DLD1 (cell line): Measurements from ENCODE around the gene SGSM1.
"Not testable (repeated sequence)": the region's sequence is repeated elsewhere in the genome, so short reads cannot be mapped to it uniquely, and the experiment has no call there.

Source experiments
- in situ Hi-C: cut with HindIII; loops from 2 replicates; pipeline ENCODE4 v1.10.0; 2017; ENCODE audit warnings: low sequenced_read_pairs

The SGSM1 gene

DNA sequence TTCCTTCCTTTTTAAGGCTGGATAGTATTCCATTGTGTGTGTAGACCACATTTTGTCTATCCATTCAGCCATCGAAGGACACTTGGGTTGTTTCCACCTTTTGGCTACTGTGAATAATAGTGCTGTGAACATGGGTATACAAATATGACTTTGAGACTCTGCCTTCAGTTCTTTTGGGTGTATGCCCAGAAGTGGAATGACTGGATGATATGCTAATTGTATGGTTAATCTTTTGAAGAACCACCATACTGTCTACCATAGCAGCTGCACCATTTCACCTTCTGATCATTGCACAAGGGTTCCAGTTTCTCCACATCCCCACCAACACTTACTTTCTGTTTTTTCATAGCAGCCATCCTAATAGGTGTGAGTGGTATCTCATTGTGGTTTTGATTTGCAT lies 30.3 kb downstream of the SGSM1 start:
- in situ Hi-C loops = no loop called here

DNA sequence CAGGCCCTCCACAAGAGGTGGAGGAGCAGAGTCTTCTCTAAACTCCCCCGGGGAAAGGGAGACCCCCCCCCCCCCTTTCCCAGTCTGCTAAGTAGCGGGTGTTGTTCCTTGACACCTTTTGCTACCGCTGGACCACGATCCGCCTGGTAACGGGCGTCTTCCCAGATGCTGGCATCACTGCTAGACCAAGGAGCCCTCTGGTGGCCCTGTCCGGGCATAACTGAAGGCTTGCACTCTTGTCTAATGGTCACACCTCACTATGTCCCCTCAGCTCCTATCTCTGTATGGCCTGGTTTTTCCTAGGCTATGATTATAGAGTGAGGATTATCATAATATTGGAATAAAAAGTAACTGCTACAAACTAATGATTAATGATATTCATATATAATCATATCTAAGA lies 31.5 kb downstream of the SGSM1 start:
- in situ Hi-C loops = not testable (repeated sequence)

DNA sequence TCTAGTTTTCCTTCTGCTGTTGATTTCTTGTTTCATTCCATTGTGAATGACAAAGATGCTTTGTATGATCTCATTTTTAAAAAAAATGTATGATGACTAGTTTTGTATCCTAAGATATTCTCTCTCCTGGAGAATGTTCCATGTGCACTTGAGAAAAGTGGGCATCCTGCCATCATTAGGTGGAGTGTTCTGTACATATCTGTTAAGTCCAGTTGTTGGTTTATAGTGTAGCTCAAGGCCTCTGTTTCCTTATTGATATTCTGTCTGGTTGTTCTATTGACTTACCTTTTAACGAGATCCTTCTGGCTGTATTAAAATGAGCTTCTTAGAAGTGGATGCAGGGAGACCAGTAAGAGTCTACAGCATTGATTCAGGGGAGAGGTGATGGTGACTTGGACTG lies 35.2 kb downstream of the SGSM1 start:
- in situ Hi-C loops = no loop called here

DNA sequence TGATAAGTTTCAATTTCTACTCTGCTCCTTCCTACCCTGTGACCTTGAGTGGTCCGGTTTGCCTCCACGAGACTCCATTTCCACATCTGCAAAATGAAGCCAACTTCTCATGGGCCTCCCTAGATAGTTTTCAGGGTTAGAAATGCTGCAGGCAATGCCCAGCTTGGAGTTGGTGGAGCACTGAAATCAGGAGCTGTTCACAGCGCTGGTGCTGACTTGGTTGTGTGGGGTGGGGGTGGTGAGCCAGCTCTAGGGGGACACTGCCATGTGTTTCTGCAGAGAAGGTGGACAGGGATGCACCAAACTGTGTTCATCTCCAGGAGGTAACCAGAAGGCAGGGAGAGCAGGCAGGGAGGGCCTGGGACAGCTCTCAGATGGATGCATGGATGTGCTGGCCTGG lies 37.0 kb downstream of the SGSM1 start:
- in situ Hi-C loops = no loop called here

DNA sequence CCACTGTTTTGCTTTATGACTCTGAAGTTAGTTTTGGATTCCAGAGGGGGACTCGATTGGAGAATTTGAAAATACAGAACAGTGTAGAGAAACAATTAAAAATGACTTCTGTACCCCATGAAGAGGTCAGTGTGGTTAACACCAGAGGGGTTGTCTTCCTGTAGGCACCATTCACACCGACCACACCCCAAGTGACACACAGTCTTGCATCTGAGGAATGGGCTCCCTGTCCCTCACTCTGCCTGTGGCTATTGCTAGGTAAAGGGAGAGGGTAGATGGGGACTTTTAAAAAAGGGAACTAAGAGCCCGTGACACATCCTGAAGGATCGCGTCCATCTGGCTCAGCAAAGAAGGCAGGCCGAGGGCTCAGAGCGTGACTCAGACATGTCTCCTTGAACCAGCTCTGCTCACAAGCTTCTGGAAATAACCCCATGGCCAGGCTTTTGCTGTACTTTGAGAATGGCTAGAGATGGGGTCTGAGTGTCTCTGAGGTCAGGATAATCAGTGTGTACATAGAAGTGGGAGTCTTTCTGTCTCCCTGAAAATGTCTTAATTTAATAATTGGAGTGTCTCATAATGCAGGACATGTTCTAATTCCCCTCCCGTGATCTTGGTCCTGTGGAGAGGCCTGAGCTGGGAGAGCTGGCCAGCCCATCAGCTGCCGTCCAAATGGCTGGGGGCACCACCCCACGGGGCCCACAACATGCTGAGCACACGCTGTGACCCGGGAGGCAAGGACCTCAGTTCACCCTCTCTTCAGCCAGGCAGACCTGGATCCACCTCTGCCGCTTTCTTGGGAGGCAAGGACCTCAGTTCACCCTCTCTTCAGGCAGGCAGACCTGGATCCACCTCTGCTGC lies 39.3 kb downstream of the SGSM1 start:
- in situ Hi-C loops = no loop called here

DNA sequence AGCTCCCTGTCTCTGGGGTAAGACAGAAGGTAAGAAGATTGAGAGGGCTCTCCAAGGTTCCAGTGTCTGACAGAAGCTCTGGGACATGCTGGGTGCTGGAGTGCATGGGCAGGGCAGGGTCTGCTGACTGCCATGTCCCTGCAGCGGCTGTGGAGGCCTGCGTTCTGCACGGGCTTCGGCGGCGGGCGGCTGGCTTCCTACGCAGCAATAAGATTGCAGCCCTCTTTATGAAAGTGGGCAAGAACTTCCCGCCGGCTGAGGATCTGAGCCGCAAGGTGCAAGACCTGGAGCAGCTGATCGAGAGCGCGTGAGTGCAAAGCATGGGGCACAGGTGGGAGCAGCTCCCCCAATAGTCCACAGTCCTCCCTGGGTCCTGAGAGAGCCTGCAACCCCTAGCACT lies 41.5 kb downstream of the SGSM1 start:
- in situ Hi-C loops = no loop called here

DNA sequence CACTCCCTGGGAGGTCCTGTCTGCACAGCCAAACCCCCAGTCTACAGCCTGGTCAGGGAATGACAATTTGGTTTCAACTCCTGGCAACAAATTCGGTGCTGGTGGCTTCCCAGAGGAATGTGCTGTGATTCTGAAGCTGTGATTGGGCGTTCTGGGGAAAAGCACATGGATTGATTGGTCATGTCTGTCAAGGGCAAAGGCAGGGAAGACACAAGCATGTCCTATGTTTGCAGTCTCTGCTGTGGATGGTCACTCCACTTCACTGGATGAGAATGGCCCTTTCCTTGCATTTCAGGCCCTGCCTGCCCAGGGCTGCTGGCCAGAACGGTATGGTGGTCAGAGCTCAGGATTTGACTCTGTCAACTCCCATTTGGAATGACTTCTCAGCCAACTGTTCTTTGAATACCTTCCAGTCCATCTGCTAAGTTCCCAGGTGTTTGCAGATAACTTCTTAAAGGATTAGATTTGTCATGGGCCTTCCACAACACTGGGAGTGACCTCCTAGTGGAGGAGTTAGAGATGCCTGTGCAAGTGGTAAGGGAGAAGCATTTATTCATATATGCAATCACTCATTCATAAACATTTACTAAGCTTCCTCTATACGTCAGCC lies 42.7 kb downstream of the SGSM1 start:
- in situ Hi-C loops = no loop called here

DNA sequence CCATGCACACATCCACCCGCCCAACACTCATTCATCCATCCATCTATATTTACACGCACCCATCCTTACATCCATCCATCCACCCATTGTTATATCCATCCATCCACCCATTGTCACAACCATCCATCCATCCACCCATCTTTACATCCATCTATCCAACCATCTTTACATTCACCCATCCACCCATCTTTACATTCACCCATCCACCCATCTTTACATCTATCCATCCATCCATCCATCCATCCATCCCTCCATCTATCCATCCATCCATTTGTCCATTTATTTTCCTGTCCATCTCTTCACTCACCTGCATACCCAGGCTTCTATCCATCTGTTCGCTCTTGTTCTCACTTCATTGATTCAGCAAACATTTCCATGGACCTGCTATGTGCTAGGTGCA lies 49.8 kb downstream of the SGSM1 start:
- in situ Hi-C loops = no loop called here

DNA sequence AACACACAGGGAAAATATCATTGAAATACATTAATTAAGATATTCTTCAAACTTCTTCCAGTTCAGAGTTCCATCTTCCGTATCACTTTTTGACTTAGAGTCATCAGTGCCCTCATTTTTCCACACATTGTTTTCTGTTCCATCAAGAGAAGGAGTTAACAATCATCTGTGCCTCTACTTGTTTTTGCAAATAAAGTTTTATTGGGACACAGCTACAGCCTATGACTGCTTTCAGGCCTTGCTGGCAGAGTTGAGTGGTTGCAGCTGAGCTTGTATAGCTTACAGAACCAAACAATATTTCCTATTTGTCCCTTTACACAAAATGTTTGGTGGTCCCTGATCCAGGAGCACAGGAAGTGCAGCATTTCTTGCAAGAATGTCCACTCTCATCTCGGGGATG lies 51.6 kb downstream of the SGSM1 start:
- in situ Hi-C loops = no loop called here

DNA sequence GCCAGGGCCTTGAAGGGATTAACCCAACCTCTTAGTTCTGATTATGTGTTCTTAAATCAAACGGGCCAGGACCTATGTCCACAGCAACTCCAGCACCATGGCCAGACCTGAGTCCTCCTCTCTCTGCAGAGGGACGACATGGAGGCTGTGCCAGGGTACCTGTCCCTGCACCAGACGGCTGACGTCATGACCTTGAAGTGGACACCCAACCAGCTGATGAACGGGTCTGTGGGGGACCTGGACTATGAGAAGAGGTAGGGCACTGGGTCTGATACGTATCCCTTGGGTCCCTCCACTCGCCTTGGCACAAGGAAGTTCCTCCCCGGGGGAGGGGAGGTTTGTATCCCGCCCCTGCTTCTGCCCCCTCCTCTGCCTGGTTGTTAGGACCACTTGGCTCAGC lies 53.6 kb downstream of the SGSM1 start:
- in situ Hi-C loops = no loop called here

DNA sequence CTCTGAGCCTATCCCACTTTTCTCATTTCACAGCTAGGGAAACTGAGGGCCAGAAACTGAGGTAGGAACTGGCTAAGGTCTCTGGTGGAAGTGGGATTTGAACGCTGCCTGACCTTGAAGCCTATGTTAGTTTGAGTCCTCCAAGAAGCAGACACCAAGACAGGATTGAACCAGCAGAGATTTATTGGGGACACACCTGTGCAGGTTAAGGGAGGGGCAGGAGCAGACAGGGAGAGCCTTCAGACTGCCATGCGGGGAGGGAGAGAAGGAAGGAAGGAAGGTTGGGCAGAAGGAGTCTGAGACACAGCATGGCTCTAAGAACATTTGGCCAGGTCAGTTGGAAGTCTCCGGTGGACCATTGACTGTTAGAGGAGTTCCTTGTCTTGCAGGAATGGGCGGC lies 59.5 kb downstream of the SGSM1 start:
- in situ Hi-C loops = no loop called here

DNA sequence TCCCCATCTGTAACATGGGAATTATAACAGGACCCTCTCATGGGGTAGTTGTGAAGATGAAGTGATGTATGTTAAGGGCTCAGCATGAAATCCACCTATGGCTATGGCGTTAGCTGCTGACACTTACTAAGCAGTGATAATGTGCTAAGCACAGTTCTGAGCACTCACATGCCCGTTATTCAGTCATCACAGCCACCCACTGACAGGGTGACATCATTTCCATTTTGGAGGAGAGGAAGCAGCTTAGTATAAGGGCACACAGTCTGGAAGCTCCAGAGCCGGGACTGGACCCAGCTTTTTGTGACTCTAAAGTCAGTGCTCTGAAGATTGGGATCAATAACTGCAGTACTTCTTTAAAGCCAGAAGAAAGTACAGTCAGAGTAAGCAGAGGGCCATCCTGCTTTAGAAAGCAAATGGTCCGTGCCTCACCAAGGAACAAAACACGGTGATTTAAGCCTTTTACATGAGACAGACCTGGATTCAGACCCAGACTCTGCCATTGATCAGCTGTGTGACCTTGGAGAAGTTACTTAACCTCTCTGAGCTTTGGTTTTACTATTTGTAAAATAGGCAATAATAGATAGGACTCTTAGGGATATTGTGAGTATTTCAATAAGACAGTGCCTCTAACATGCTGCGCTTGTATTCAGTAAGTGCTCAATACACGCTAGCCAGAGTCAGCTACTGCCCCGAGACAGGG lies 61.5 kb downstream of the SGSM1 start:
- in situ Hi-C loops = no loop called here

DNA sequence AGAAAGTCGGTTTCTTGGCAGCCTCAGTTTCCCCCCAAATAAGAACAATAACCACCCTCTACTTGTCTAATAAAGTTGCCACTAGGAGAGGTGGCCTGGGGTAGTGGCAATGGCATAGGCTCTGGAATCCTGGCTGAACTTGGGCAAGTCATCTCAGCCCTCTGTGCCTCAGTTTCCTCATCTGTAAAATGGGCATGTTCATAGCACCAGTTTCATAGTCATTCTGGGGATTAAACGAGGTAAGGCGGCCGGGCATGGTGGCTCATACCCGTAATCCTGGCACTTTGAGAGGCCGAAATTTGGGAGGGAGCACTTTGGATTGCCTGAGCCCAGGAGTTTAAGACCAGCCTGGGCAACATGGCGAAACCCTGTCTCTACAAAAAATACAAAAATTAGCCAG lies 63.0 kb downstream of the SGSM1 start:
- in situ Hi-C loops = no loop called here

DNA sequence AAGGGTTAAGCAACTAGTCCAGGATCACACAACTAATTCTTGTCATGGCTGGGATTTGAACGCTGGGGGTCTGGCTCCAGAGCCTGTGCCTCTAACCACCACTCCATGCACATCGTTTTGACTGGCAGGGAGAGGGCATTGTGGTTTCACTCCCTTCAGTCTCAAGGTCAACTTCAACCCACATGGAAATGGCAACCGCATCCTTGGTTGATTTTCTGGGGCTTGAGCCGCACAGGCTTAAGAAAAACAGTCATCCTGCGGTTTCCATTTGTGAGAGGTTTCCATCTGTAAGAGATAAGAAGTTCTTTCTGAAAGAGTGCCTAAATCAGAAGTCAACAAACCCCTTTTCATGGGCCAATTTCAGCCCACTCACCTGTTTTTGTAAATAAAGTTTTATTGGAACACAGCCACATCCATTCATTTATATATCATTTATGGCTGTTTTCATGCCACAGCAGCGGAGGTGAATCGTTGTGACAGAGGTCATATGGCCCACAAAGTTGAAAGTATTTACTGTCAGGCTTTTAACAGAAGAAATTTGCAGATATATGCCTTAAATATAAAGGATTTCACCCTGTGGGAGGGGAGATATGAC lies 65.7 kb downstream of the SGSM1 start:
- in situ Hi-C loops = no loop called here

DNA sequence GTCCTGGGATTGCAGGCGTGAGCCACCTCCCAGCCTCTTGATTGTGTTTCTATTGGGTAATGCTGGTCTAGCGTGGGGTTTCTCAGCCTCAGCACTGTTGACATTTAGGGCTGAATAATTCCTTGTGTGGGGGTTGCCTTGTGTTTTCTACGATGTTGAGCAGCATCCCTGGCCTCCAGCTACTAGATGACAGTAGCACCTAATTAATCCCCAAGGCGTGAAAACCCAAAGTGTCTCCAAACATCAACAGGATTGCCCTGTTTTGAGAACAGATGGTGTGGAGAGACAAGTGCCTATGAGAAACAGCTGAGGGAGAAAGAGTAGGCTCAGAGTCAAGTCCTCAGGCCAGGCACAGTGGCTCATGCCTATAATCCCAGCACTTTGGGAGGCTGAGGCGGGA lies 67.2 kb downstream of the SGSM1 start:
- in situ Hi-C loops = no loop called here

DNA sequence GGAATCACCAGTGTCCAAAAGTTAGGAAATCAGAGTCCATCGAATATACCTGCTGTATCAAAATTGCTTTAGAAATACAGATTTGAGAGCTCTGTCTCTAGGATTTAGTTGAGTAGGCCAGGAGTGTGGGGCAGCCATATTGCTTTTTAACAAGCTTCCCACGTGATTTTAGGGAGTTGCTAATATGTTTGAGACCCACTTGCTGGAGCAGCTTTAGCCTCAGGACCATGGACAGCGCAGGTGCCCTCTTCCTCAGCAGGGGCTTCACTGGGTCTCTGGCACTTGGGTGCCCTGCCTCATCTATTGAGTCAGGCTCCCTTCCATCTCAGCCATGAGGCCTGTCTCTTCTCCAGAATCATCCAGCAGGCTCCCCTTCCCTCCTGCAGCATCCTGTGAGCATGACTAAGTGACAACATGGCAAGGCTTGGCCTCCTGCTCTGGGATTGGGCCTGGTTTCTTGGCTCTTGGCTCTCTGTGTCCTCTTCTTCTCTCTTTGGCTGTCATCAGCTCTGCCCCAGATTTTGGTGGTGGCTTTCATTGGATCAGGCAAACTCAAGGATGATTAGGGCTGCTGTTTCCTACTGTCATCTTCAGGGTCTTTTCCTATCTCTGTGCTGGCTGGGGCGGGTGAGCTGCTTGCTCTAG lies 70.0 kb downstream of the SGSM1 start:
- in situ Hi-C loops = no loop called here

DNA sequence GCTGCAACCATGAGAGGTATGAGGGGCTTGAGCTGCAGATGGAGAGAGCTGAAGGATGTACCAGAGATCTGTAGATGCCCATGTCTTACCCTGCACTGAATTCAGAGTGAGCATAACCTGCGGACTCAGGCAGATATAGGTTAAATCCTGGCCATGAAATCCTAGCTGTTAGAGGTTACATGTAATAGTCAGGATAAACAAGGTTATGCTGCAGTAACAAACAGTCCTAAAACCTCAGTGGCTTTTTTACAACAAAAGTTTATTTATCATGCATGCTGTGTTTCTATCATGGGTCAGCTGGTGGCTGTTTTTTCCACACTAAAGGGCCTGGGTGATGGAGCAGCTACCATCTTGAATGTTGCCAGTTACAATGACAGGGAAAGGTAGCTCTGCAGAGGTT lies 70.7 kb downstream of the SGSM1 start:
- in situ Hi-C loops = no loop called here

DNA sequence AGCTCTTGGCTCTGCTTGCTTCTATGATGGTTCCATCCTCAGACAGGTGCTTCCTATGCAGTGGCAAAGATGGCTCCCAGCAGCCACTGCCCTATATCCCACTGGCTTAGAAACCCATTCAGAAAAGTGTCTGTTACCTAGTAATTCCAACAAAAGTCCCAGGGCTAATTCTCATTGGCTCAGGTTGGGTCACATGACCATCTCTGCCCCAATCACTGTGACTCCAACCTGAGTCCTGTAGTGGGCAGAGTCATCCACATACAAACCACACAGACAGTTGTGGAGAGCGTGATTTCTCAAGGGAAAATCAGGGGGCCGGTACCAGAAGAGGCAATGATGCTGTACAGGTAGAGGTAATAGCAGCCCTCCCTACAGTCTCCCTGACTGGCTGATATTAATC lies 73.0 kb downstream of the SGSM1 start:
- in situ Hi-C loops = no loop called here

DNA sequence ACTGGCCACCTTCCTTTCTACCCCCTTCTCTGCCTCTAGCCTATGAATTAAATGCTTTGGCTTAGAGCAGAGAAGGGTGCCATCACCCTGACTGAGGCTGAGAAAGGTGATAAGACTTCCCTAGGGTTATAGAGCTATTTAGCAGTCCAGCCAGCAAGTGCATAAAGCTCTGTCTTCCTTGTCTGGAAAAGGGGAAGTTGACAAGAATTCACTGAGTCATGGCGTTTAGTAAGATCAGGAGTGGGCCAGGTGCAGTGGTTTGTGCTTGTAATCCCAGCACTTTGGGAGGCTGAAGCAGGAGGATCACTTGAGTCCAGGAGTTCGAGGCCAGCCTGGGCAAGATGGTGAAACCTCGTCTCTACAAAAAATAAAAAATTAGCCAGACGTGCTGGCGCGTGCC lies 77.4 kb downstream of the SGSM1 start:
- in situ Hi-C loops = no loop called here

DNA sequence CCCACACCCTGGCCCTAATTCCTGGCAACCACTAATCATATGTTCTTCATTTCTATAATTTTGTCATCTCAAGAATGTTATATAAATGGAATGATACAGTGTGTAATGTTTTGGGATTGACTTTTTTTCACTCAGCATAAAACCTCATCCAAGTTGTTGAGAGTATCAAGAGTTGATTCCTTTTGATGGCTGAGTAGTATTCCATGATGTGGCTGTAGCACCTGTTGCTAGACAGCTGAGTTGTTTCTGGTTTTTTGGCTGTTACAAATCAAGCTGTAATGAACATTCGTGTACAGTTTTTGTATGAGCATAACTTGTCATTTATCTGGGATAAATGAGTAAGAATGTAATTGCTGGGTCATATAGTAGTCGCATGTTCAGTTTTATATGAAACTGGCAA lies 81.2 kb downstream of the SGSM1 start:
- in situ Hi-C loops = no loop called here

DNA sequence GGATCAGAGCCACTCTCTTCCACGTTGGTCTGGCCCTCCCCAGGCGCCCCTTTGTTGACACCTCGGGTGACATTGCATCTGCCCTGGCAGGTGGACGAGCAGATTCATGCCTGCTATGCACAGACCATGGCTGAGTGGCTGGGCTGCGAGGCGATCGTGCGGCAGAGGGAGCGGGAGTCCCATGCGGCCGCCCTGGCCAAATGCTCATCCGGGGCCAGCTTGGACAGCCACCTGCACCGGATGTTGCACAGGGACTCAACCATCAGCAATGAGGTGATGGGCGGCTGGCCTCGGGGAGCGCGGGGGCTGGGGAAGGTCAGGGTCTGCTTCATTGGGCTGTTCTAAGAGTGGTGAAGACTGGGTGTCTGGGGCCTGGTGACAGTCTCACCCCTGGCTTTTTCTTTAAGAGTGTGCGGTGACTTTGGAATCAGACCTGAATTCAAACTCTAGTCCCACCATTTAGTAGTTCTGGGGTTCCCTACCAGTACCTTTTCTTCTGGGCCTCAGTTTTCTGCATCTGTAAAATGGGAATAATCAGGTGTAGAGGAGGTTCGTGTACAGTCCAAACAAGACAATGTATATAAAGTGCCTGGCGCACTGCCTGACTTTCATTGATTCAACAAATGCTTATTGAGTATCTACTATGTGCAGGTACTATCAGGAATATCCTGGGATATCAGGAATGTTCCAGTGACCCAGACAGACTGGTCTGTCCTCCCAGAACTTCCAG lies 87.5 kb downstream of the SGSM1 start:
- in situ Hi-C loops = no loop called here
